ENCODE measurements around the gene PFKFB3. TPM values are rescaled to one million over a fixed set of nuclear protein-coding genes. Genes with fewer than 3 reads are reported as not detected.

The PFKFB3 gene
- total and polyA plus RNA-seq, 2 of the 13 experiments (the other 11 are each of a cell fraction or from before 2014, with no cell fraction given): 1.2 to 13.3 TPM

GRCh38 chr10:6202684-6203330 lies at the start of gene PFKFB3 (continued):
- TF ChIP-seq ZBTB40 (IDR thresholded peaks at IDR 0.05) (no peak), ZBTB40 (CRISPR knock-in tag; IDR thresholded peaks at IDR 0.05) (no peak; the same call in 1 of the 2 replicates), ZNF446 (CRISPR knock-in tag; IDR thresholded peaks at IDR 0.05) (no peak; the same call in 1 of the 2 replicates), IKZF5 (CRISPR knock-in tag; IDR thresholded peaks at IDR 0.05) (0 out of 2 replicates have a peak, but pooled peaks have one; percentile 68), TCF7 (IDR thresholded peaks at IDR 0.05; ENCODE audit: low read depth) (no peak), HMGXB4 (CRISPR knock-in tag; IDR thresholded peaks at IDR 0.05; ENCODE audit: borderline replicate concordance in 1 of 2, low read depth in 1 of 2) (peak; percentile 87 to 91), KMT2A (CRISPR knock-in tag; IDR thresholded peaks at IDR 0.05) (peak; percentile 30; the same call in 1 of the 2 replicates), THYN1 (CRISPR knock-in tag; IDR thresholded peaks at IDR 0.05; ENCODE audit: borderline replicate concordance, low read depth) (no peak), PAF1 (CRISPR knock-in tag; IDR thresholded peaks at IDR 0.05) (no peak), ZBTB38 (CRISPR knock-in tag; IDR thresholded peaks at IDR 0.05) (peak; percentile 72), ZNF788 (CRISPR knock-in tag; IDR thresholded peaks at IDR 0.05; ENCODE audit: borderline replicate concordance) (peak; percentile 97), NAIF1 (CRISPR knock-in tag; IDR thresholded peaks at IDR 0.05; ENCODE audit: borderline replicate concordance) (no peak), FOXP4 (CRISPR knock-in tag; IDR thresholded peaks at IDR 0.05) (0 out of 2 replicates have a peak, but pooled peaks have one; percentile 39)
